ENCODE results near the gene ADISSP.
A peak's percentile ranks its signal among the peaks of the same experiment; 100 is the strongest.

The ADISSP gene

GRCh38 chr20:3798908-3799248 is 31.3 kb upstream of the ADISSP start:
- no peak overlapping the region for H3K27ac ChIP-seq (ENCODE audit: extremely low read depth, low read depth, low read length)
- CTCF ChIA-PET: interaction anchor here (0.6 to 0.9 kb wide), 2 partner anchors 21 to 57 kb away, joined by 6 read pairs; partner anchors contain the start of gene AP5S1
- no peaks in the 10 kb centered on the region for H3K9me3 ChIP-seq (ENCODE audit: control insufficient read depth, insufficient read depth, low read depth, low read length)
- no peak for TF ChIP-seq KLF17 (tag by site-specific recombination; IDR thresholded peaks at IDR 0.05)
- 0 out of 2 replicates have a peak, but pooled peaks have one; percentile 21 for TF ChIP-seq ZNF449 (tag by site-specific recombination; IDR thresholded peaks at IDR 0.05)
- no peak for TF ChIP-seq ZNF692 (tag by site-specific recombination; IDR thresholded peaks at IDR 0.05)
- TF ChIP-seq ZNF324 (tag by site-specific recombination; IDR thresholded peaks at IDR 0.05): no peak
- H3K36me3 ChIP-seq (ENCODE audit: control insufficient read depth in 2 of 2, insufficient read depth in 1 of 2, low read length in 2 of 2): peaks cover 19 to 66% of the 10 kb centered on the region in 2 experiments
- H3K4me3 ChIP-seq (ENCODE audit: low read depth, low read length): no peak overlapping the region
- POLR2A ChIA-PET: no interaction called here
- H3K4me1 ChIP-seq (ENCODE audit: control insufficient read depth, insufficient read depth, low read length): peaks cover 12% of the 10 kb centered on the region

GRCh38 chr20:3798373-3798768 is 30.8 kb upstream of the ADISSP start:
- H3K27ac ChIP-seq (ENCODE audit: extremely low read depth, low read depth, low read length): no peak overlapping the region

GRCh38 chr20:3797592-3798372 is 30.2 kb upstream of the ADISSP start:
- ChIA-PET CTCF (no interaction called here), POLR2A (interaction anchor here (0.7 to 2.8 kb wide), 2 partner anchors 9 to 22 kb away, joined by 4 to 40 read pairs; partner anchors contain the start of gene AP5S1)
- Histone ChIP-seq H3K4me3 (ENCODE audit: low read depth, low read length) (peak overlapping the region; percentile 83), H3K9me3 (ENCODE audit: control insufficient read depth, insufficient read depth, low read depth, low read length) (no peaks in the 10 kb centered on the region), H3K36me3 (ENCODE audit: control insufficient read depth in 2 of 2, insufficient read depth in 1 of 2, low read length in 2 of 2) (peaks cover 12 to 55% of the 10 kb centered on the region in 2 experiments), H3K27ac (ENCODE audit: extremely low read depth, low read depth, low read length) (peak overlapping the region; percentile 92), H3K4me1 (ENCODE audit: control insufficient read depth, insufficient read depth, low read length) (peaks cover 12% of the 10 kb centered on the region)
- TF ChIP-seq SP2 (tag by site-specific recombination; IDR thresholded peaks at IDR 0.05) (0 out of 2 replicates have a peak, but pooled peaks have one; percentile 17), ZFP69B (tag by site-specific recombination; IDR thresholded peaks at IDR 0.05) (0 out of 2 replicates have a peak, but pooled peaks have one; percentile 42), PRDM10 (tag by site-specific recombination; IDR thresholded peaks at IDR 0.05) (peak; percentile 39; the same call in 1 of the 2 replicates), SP3 (tag by site-specific recombination; IDR thresholded peaks at IDR 0.05) (peak; percentile 21), SP7 (tag by site-specific recombination; IDR thresholded peaks at IDR 0.05) (no peak), KLF8 (tag by site-specific recombination; IDR thresholded peaks at IDR 0.05) (no peak), ZNF692 (tag by site-specific recombination; IDR thresholded peaks at IDR 0.05) (peak; percentile 85), KLF1 (tag by site-specific recombination; IDR thresholded peaks at IDR 0.05) (peak; percentile 92)

More at GRCh38 chr20:3798373-3798768, 30.8 kb upstream of the ADISSP start:
- H3K36me3 ChIP-seq (ENCODE audit: control insufficient read depth in 2 of 2, insufficient read depth in 1 of 2, low read length in 2 of 2): peaks cover 14 to 61% of the 10 kb centered on the region in 2 experiments
- TF ChIP-seq SETDB1 (IDR thresholded peaks at IDR 0.05; ENCODE audit: insufficient read length, low read length) (no peak), IKZF3 (tag by site-specific recombination; IDR thresholded peaks at IDR 0.05) (no peak), BCL11B (tag by site-specific recombination; IDR thresholded peaks at IDR 0.05; ENCODE audit: low read depth) (no peak), ZNF366 (tag by site-specific recombination; conservative IDR thresholded peaks at IDR 0.05) (no peak), ZNF76 (tag by site-specific recombination; IDR thresholded peaks at IDR 0.05; ENCODE audit: borderline replicate concordance, low read depth) (no peak), ZNF692 (tag by site-specific recombination; IDR thresholded peaks at IDR 0.05) (no peak), KLF9 (tag by site-specific recombination; IDR thresholded peaks at IDR 0.05; ENCODE audit: low read depth) (no peak)
- no peak overlapping the region for H3K4me3 ChIP-seq (ENCODE audit: low read depth, low read length)
- POLR2A ChIA-PET: interaction anchor here (0.7 kb wide), 1 partner anchor 10 kb away, joined by 4 read pairs; no protein-coding TSS in a partner anchor
- H3K4me1 ChIP-seq (ENCODE audit: control insufficient read depth, insufficient read depth, low read length): peaks cover 12% of the 10 kb centered on the region
- CTCF ChIA-PET: no interaction called here
- no peaks in the 10 kb centered on the region for H3K9me3 ChIP-seq (ENCODE audit: control insufficient read depth, insufficient read depth, low read depth, low read length)
